Vein endothelial cell (primary cell): Measurements from ENCODE around the gene BCAS1. TPM values are rescaled to one million over a fixed set of nuclear protein-coding genes. Genes with fewer than 3 reads are reported as not detected.

Source experiments
- small RNA-seq: library from RNA; depleted of rRNA; stranded (forward); fragments of <200 nt; gene quantifications from one replicate; pipeline ENCODE3, GENCODE V24; 2012
- total RNA-seq: library from RNA; depleted of rRNA; stranded (reverse); fragments of >200 nt; gene quantifications from 2 replicates; pipeline ENCODE4 v1.2.3, GENCODE V29; 2012

The BCAS1 gene
- not detected in 2 replicates for total RNA-seq

GRCh38 chr20:54070187-54070987 lies at the start of gene BCAS1:
BCAS1 (minus strand) TSS chr20:54070594; CDS start chr20:54058718, 11,876 bp downstream.

Small RNA genes lying within 50 kb of the gene (small RNA-seq; reads per million reads assigned to genes)
- not detected for gene MIR4756

Other genes with a start within 250 kb of the BCAS1 start
- gene CYP24A1, start 103.4 kb upstream of the BCAS1 start, total RNA-seq = not detected in 2 replicates
- 82.0 and 116 TPM in 2 replicates for gene PFDN4, start 137.5 kb upstream of the BCAS1 start, total RNA-seq